HG03575 (cell line): ENCODE data around the gene PAQR3.
"Not testable (repeated sequence)": the region's sequence is repeated elsewhere in the genome, so short reads cannot be mapped to it uniquely, and the experiment has no call there.

Source experiments
- ATAC-seq: cut with Tn5 transposase; IDR thresholded peaks from one replicate; pipeline ENCODE4 v1.9.1; 2021; ENCODE audit not compliant: unreplicated experiment, insufficient number of reproducible peaks, low FRiP score; ENCODE audit errors: extremely low read depth

Gene PAQR3

DNA sequence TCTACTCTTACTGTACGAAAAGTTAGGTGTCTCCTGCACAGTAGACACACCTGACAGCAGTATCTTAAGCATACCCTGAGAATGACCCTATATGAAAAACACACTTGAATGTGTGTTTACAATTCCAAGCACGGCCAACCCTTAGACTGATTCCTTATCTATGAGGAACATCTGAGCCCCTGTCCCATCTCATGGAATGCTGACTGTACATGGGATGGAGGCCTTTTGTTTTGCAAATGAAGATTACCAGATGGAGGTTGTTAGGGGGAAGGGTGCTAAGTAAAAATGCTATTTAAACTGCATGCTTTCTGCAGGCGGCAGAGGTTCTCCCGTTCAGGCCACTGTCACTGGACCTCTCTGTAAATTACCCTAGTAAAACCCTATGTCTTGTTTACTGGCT is 2.2 kb downstream of the PAQR3 start:
- no peak for ATAC-seq

DNA sequence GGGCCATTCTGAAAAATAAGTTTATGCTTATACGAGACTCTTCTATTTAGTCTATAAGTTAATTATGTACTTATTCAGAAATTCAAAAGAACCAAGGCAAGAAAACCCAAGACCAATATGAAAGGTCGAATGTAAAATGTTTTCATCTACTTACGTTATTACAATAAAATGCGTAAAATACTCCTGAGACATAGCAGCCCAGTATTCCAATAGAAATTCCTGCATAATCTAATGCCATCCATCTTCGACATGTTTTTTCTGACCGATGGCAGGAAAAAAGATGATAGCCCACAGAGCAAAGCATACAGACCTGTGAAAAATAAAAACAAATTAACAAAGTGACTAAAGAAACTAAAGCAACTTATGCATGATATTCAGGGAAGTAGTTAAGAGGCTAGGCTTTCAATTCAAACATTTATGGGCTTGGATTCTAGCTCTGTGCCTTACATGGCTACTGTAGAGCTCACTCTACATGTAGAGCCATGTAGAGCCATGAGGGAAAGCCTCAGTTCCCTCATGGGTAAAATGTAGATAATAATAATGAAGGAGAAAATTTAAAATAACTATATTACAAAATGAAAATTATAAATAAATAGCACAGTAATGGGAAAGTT is 9.1 kb downstream of the PAQR3 start:
- ATAC-seq: no peak

- ATAC-seq: no peak
Measured at GRCh38 chr4:78928835-78929234, 10.4 kb downstream of the PAQR3 start.

DNA sequence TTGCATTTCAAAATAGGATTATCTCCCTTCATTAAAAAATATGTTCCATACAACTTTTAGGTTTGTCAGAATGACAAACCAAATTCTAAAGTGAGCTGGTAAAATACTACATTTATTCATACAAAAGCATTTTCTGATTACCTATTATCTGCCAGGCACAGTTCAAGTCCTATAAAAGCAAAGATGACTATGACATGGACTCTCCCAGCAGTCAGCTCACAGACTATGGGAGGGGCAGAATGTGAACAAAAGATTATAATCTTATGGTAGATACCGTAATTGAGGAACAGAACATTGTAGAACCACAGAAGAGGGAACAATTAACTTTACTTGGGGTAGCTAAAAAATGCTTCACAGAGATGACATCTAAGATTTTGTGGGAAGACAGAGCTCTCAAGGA is 12.4 kb downstream of the PAQR3 start:
- ATAC-seq: no peak

- ATAC-seq: no peak
Measured at GRCh38 chr4:78923464-78924312, 15.6 kb downstream of the PAQR3 start.

GRCh38 chr4:78922207-78922606 is 17.0 kb downstream of the PAQR3 start:
- ATAC-seq: no peak

DNA sequence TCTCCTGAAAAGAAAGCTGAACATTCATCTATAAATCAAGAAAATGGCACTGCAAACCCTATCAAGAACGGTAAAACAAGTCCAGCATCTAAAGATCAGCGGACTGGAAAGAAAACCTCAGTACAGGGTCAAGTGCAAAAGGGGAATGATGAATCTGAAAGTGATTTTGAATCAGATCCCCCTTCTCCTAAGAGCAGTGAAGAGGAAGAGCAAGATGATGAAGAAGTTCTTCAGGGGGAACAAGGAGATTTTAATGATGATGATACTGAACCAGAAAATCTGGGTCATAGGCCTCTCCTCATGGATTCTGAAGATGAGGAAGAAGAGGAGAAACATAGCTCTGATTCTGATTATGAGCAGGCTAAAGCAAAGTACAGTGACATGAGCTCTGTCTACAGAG is 28.6 kb downstream of the PAQR3 start:
- ATAC-seq: no peak

GRCh38 chr4:78908974-78909373 is 30.3 kb downstream of the PAQR3 start:
- ATAC-seq: not testable (repeated sequence)

DNA sequence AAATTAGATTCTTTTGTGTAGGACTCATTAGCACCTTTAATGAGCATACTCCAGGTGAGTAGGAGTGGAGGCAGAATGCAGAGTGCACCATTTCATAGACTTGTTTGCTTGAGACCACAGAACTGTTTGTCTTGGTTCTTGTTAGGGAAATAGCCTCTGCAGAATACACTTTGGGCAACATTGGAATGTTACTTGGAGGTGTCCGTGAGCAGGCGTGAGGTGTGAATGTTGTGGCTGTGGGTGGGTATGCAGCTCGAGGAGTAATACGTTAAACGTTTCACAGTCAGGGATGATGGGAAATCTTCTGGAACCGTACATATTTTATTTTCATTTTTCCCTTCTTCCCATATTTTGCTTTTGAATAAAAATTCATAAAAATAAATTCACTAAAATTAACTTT is 31.6 kb downstream of the PAQR3 start:
- ATAC-seq: no peak

- ATAC-seq: no peak
Measured at GRCh38 chr4:78904143-78904542, 35.1 kb downstream of the PAQR3 start.

DNA sequence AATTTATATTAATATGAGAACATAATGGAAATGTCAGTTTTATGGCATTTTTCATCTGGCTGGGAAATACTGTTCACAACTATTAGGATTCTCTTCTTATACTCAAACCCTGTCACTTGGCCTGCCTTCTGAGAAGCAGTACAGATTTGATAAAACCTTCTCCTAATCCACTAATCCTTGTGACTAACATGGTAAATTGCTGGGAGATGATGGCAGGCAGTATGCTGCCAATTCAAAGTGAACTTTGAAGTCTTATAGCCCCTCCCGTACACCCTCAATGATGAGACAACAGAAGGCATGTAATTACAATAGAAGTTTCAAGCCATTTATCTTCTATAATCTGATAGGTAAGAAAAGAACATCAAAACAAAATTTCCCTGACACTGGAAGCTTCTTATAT is 36.9 kb downstream of the PAQR3 start:
- no peak for ATAC-seq

GRCh38 chr4:78901882-78902281 is 37.4 kb downstream of the PAQR3 start:
- no peak for ATAC-seq

GRCh38 chr4:78899302-78899701 is 39.9 kb downstream of the PAQR3 start:
- no peak for ATAC-seq

- ATAC-seq: no peak
Measured at GRCh38 chr4:78889955-78890354, 49.3 kb downstream of the PAQR3 start.

GRCh38 chr4:78885598-78885997 is 53.6 kb downstream of the PAQR3 start:
- ATAC-seq: no peak

DNA sequence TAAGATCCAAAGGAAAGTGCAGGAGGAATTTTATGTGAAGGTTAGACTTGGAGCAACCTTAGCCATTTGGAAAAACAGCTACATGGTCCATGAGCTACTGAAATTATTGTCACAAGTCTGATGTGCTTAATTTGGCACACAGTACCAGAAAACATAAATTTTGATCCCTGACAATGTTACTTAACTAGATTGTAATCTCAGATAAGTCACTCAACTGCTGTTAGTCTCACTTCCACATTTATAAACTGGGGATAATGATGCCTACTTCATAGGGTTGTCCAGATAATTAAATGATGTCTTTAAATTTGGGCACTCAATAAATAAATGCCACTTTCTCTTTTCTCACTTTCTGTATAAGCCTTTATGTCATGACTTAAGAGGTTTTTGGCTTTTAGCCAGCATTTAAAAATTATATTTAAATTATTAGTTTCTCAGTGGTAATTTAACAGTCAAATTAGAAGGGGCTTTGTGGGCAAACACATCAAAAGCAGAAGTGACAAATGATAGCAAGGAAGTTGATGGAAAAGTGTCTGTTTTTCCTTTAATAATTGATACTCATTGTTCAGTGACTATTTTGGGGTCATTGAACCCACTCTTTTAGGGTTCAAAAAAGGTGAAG is 58.3 kb downstream of the PAQR3 start:
- ATAC-seq: no peak

- ATAC-seq: no peak
Measured at GRCh38 chr4:78878031-78878430, 61.2 kb downstream of the PAQR3 start.

- no peak for ATAC-seq
Measured at GRCh38 chr4:78876568-78877320, 62.5 kb downstream of the PAQR3 start.

- ATAC-seq: no peak
Measured at GRCh38 chr4:78870056-78870455, 69.2 kb downstream of the PAQR3 start.

DNA sequence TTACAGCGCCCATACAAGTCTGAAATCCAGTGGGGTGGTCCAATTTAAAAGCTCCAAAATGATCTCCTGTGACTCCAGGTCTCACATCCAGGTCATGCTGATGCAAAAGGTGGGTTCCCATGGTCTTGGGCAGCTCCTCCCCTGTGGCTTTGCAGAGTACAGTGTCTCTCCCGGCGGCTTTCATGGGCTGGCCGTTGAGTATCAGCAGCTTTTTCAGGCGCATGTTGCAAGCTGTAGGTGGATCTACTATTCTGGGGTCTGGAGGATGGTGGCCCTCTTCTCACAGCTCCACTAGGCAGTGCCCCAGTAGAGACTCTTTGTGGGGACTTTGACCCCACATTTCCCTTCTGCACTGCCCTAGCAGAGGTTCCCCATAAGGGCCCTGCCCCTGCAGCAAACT is 70.5 kb downstream of the PAQR3 start:
- not testable (repeated sequence) for ATAC-seq
